HG02943 (cell line): ENCODE data around the gene STX7.

Experiments
- ATAC-seq: cut with Tn5 transposase; IDR thresholded peaks from one replicate; pipeline ENCODE4 v1.9.1; 2021; ENCODE audit warnings: mild to moderate bottlenecking, low read depth, moderate library complexity; ENCODE audit not compliant: unreplicated experiment

The STX7 gene

GRCh38 chr6:132418235-132418965 is 94.5 kb downstream of the STX7 start:
- ATAC-seq = no peak

- ATAC-seq = no peak
Measured at GRCh38 chr6:132414761-132415160, 98.2 kb downstream of the STX7 start.

GRCh38 chr6:132414322-132414721 is 98.6 kb downstream of the STX7 start:
- no peak for ATAC-seq

- no peak for ATAC-seq
Measured at GRCh38 chr6:132413499-132413802, 99.5 kb downstream of the STX7 start.

GRCh38 chr6:132412656-132413498 is 100.0 kb downstream of the STX7 start:
- no peak for ATAC-seq

- ATAC-seq = no peak
Measured at GRCh38 chr6:132411296-132411695, 101.6 kb downstream of the STX7 start.

GRCh38 chr6:132410830-132411229 is 102.1 kb downstream of the STX7 start:
- ATAC-seq = no peak

GRCh38 chr6:132405143-132405915 is 107.6 kb downstream of the STX7 start:
- no peak for ATAC-seq

GRCh38 chr6:132404736-132405135 is 108.2 kb downstream of the STX7 start:
- ATAC-seq = no peak

- ATAC-seq = no peak
Measured at GRCh38 chr6:132404330-132404729, 108.6 kb downstream of the STX7 start.

- ATAC-seq = no peak
Measured at GRCh38 chr6:132401618-132402285, 111.2 kb downstream of the STX7 start.

- peak; percentile 57 for ATAC-seq
Measured at GRCh38 chr6:132400883-132401617, 111.9 kb downstream of the STX7 start, which contains the start of gene MOXD1. MOXD1 (minus strand) TSS chr6:132401475; CDS start chr6:132401426, 49 bp downstream.

- no peak for ATAC-seq
Measured at GRCh38 chr6:132400555-132400882, 112.4 kb downstream of the STX7 start.

GRCh38 chr6:132399376-132400074 is 113.4 kb downstream of the STX7 start:
- ATAC-seq = no peak
